Liver (tissue), 9 donors: ENCODE results near the gene CNDP2. TPM values are rescaled to one million over a fixed set of nuclear protein-coding genes. Genes with fewer than 3 reads are reported as not detected.

Experiments
- DNase-seq: peaks from one replicate; pipeline ENCODE4 v3.0.0-alpha.2; 2017; ENCODE audit warnings: low spot score
- H3K27ac ChIP-seq, 2 donors: one replicate each; pipeline ENCODE4 v1.7.0; 2013; ENCODE audit warnings: inconsistent platforms in 2 of 2, low read length in 2 of 2, control low read depth in 1 of 2, low read depth in 1 of 2, mild to moderate bottlenecking in 1 of 2
- H3K27me3 ChIP-seq, 4 donors: one replicate each; pipeline versions ENCODE4 v1.6.1 to v1.7.0; 2013; ENCODE audit warnings: low read length in 3 of 4, inconsistent platforms in 1 of 4, mild to moderate bottlenecking in 1 of 4, moderate library complexity in 1 of 4; ENCODE audit not compliant: control insufficient read depth in 4 of 4, insufficient read depth in 4 of 4
- H3K36me3 ChIP-seq, 4 donors: one replicate each; pipeline versions ENCODE4 v1.6.1 to v1.7.0; 2013; ENCODE audit warnings: low read length in 3 of 4, mild to moderate bottlenecking in 3 of 4, low read depth in 1 of 4, moderate library complexity in 1 of 4; ENCODE audit not compliant: control insufficient read depth in 4 of 4, insufficient read depth in 3 of 4
- H3K4me1 ChIP-seq, 4 donors: one replicate each; pipeline versions ENCODE4 v1.6.1 to v1.7.0; 2013; ENCODE audit warnings: low read length in 3 of 4, mild to moderate bottlenecking in 3 of 4, moderate library complexity in 1 of 4; ENCODE audit not compliant: control insufficient read depth in 4 of 4, insufficient read depth in 4 of 4
- H3K4me3 ChIP-seq, 3 donors: one replicate each; pipeline versions ENCODE4 v1.6.1 to v1.7.0; 2013; ENCODE audit warnings: low read length in 3 of 3, control low read depth in 1 of 3, low read depth in 1 of 3, mild to moderate bottlenecking in 1 of 3
- H3K9ac ChIP-seq, 2 donors: one replicate each; pipeline ENCODE4 v1.7.0; 2013; ENCODE audit warnings: low read length in 2 of 2, mild to moderate bottlenecking in 2 of 2, moderate library complexity in 2 of 2, control low read depth in 1 of 2, low read depth in 1 of 2
- H3K9me3 ChIP-seq, 4 donors: one replicate each; pipeline versions ENCODE4 v1.6.1 to v1.7.0; 2013; ENCODE audit warnings: low read length in 3 of 4; ENCODE audit not compliant: control insufficient read depth in 4 of 4
- EGR1 ChIP-seq, 2 donors: IDR thresholded peaks; 2 replicates each; pipeline ENCODE4 v1.6.1; 2016 to 2018; ENCODE audit warnings: antibody characterized with exemption in 2 of 2, low read depth in 2 of 2
- FOXA2 ChIP-seq: IDR thresholded peaks from 2 replicates; pipeline ENCODE4 v1.6.1; 2016; ENCODE audit warnings: antibody characterized with exemption
- GABPA ChIP-seq, 2 donors: IDR thresholded peaks in 1 of 2; conservative IDR thresholded peaks in 1 of 2; 2 replicates each; pipeline ENCODE4 v1.6.1; 2016; ENCODE audit warnings: antibody characterized with exemption in 2 of 2, mild to moderate bottlenecking in 1 of 2, moderate library complexity in 1 of 2
- HNF4A ChIP-seq, 2 donors: conservative IDR thresholded peaks; 2 replicates each; pipeline ENCODE4 v1.6.1; 2016; ENCODE audit warnings: antibody characterized with exemption in 2 of 2, mild to moderate bottlenecking in 2 of 2
- HNF4G ChIP-seq: IDR thresholded peaks from 2 replicates; pipeline ENCODE4 v1.6.1; 2016; ENCODE audit warnings: antibody characterized with exemption
- JUND ChIP-seq, 2 donors: IDR thresholded peaks; 2 replicates each; pipeline ENCODE4 v1.6.1; 2016; ENCODE audit warnings: antibody characterized with exemption in 2 of 2
- RAD21 ChIP-seq, 2 donors: IDR thresholded peaks; 2 replicates each; pipeline ENCODE4 v1.6.1; 2016; ENCODE audit warnings: antibody characterized with exemption in 2 of 2, mild to moderate bottlenecking in 2 of 2
- RXRA ChIP-seq, 2 donors: IDR thresholded peaks; 2 replicates each; pipeline ENCODE4 v1.6.1; 2017 to 2018; ENCODE audit warnings: antibody characterized with exemption in 2 of 2, mild to moderate bottlenecking in 1 of 2
- YY1 ChIP-seq: IDR thresholded peaks from 2 replicates; pipeline ENCODE4 v1.6.1; 2016; ENCODE audit warnings: antibody characterized with exemption, mild to moderate bottlenecking
- WGBS: extraction: QIAGEN DNeasy Blood & Tissue Kit; methylation state at CpG from one replicate; pipeline ENCODE4 v1.1.7; 2013; 5-methylcytosine and 5-hydroxymethylcytosine counted together
- polyA plus RNA-seq, 2 donors: library from polyadenylated mRNA; stranded (reverse) in 1 of 2; unstranded in 1 of 2; fragments of 200-250 nt in 1 of 2; fragments of >200 nt in 1 of 2; fragmentation: Nextera tagmentation in 1 of 2; extraction: Ambion mirVana in 1 of 2; gene quantifications; one replicate each; pipeline versions ENCODE4 v1.2.1 to v1.2.3, GENCODE V29; 2013 to 2015
- total RNA-seq, 2 donors: library from RNA; depleted of rRNA; stranded (reverse); fragments of >200 nt; gene quantifications; one replicate each; pipeline ENCODE4 v1.2.3, GENCODE V29; 2014
- TF ChIP-seq, protein P1 (sequence below): fragments of 150-350 bp; IDR thresholded peaks from 2 replicates; pipeline ENCODE4 v1.5.1; 2017; ENCODE audit warnings: improper control_type of control experiment, low read depth, low read length; ENCODE audit not compliant: missing input control
- TF ChIP-seq, protein P2 (sequence below): IDR thresholded peaks from 2 replicates; pipeline ENCODE4 v1.6.1; 2016; ENCODE audit warnings: antibody characterized with exemption
- TF ChIP-seq, protein P3 (sequence below): IDR thresholded peaks from 2 replicates; pipeline ENCODE4 v1.6.1; 2016; ENCODE audit warnings: antibody characterized with exemption, mild to moderate bottlenecking
- TF ChIP-seq, protein P4 (sequence below): IDR thresholded peaks from 2 replicates; pipeline ENCODE4 v1.6.1; 2016; ENCODE audit warnings: antibody characterized with exemption
- TF ChIP-seq, protein P5 (sequence below): IDR thresholded peaks from 2 replicates; pipeline ENCODE4 v1.6.1; 2016; ENCODE audit warnings: antibody characterized with exemption
- donor health status: healthy.
- donor health status: healthy.
- donor health status: healthy.
- donor health status: healthy.
- donor health status: healthy.

The CNDP2 gene
- total and polyA plus RNA-seq, 4 donors, result 65.5 to 167 (median 141) TPM

DNA sequence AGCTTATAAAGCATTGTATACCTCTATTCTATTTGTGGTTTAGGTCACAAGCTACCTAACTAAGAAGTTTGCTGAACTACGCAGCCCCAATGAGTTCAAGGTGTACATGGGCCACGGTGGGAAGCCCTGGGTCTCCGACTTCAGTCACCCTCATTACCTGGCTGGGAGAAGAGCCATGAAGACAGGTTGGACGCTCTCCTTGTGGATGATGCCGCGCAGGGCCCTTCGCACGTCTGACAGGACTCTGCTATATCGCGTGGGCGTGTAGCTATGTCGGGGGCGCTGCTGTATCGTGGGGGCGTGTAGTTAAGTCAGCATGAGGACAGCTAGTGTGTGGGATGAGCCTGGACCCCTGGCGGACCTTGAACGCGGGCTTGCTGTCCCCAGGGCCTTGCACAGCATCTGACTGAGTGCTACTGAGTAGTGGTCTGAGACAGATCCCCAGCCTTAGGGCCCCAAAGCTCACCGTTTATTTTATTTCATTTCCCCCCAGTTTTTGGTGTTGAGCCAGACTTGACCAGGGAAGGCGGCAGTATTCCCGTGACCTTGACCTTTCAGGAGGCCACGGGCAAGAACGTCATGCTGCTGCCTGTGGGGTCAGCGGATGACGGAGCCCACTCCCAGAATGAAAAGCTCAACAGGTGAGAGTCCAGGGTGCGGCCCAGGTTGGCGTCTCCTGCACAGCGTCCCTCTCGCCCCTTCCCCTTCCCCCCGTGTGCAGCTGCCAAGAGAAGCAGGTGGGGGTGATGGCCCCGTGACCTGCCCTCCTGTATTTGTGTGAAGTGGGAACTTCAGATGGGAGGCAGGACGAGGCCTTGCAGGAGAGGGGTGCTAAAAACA is 22.5 kb downstream of the CNDP2 start:
- no peak overlapping the region for H3K4me3 ChIP-seq
- TF ChIP-seq, protein P1, sequence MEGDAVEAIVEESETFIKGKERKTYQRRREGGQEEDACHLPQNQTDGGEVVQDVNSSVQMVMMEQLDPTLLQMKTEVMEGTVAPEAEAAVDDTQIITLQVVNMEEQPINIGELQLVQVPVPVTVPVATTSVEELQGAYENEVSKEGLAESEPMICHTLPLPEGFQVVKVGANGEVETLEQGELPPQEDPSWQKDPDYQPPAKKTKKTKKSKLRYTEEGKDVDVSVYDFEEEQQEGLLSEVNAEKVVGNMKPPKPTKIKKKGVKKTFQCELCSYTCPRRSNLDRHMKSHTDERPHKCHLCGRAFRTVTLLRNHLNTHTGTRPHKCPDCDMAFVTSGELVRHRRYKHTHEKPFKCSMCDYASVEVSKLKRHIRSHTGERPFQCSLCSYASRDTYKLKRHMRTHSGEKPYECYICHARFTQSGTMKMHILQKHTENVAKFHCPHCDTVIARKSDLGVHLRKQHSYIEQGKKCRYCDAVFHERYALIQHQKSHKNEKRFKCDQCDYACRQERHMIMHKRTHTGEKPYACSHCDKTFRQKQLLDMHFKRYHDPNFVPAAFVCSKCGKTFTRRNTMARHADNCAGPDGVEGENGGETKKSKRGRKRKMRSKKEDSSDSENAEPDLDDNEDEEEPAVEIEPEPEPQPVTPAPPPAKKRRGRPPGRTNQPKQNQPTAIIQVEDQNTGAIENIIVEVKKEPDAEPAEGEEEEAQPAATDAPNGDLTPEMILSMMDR, result no peak
- no peak for TF ChIP-seq RXRA (IDR thresholded peaks at IDR 0.05)
- TF ChIP-seq GABPA (IDR thresholded peaks at IDR 0.05 in 1 of 2, conservative IDR thresholded peaks at IDR 0.05 in 1 of 2), result no peak
- TF ChIP-seq JUND (IDR thresholded peaks at IDR 0.05), result no peak
- TF ChIP-seq, protein P2, sequence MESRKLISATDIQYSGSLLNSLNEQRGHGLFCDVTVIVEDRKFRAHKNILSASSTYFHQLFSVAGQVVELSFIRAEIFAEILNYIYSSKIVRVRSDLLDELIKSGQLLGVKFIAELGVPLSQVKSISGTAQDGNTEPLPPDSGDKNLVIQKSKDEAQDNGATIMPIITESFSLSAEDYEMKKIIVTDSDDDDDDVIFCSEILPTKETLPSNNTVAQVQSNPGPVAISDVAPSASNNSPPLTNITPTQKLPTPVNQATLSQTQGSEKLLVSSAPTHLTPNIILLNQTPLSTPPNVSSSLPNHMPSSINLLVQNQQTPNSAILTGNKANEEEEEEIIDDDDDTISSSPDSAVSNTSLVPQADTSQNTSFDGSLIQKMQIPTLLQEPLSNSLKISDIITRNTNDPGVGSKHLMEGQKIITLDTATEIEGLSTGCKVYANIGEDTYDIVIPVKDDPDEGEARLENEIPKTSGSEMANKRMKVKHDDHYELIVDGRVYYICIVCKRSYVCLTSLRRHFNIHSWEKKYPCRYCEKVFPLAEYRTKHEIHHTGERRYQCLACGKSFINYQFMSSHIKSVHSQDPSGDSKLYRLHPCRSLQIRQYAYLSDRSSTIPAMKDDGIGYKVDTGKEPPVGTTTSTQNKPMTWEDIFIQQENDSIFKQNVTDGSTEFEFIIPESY, result no peak
- TF ChIP-seq YY1, result no peak
- TF ChIP-seq RAD21 (IDR thresholded peaks at IDR 0.05), result no peak
- TF ChIP-seq, protein P3, sequence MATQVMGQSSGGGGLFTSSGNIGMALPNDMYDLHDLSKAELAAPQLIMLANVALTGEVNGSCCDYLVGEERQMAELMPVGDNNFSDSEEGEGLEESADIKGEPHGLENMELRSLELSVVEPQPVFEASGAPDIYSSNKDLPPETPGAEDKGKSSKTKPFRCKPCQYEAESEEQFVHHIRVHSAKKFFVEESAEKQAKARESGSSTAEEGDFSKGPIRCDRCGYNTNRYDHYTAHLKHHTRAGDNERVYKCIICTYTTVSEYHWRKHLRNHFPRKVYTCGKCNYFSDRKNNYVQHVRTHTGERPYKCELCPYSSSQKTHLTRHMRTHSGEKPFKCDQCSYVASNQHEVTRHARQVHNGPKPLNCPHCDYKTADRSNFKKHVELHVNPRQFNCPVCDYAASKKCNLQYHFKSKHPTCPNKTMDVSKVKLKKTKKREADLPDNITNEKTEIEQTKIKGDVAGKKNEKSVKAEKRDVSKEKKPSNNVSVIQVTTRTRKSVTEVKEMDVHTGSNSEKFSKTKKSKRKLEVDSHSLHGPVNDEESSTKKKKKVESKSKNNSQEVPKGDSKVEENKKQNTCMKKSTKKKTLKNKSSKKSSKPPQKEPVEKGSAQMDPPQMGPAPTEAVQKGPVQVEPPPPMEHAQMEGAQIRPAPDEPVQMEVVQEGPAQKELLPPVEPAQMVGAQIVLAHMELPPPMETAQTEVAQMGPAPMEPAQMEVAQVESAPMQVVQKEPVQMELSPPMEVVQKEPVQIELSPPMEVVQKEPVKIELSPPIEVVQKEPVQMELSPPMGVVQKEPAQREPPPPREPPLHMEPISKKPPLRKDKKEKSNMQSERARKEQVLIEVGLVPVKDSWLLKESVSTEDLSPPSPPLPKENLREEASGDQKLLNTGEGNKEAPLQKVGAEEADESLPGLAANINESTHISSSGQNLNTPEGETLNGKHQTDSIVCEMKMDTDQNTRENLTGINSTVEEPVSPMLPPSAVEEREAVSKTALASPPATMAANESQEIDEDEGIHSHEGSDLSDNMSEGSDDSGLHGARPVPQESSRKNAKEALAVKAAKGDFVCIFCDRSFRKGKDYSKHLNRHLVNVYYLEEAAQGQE, result no peak
- peaks cover 8 to 52% (median 38%) of the 10 kb centered on the region in 4 donors for H3K36me3 ChIP-seq
- H3K9me3 ChIP-seq, result no peaks in the 10 kb centered on the region
- no peaks in the 10 kb centered on the region for H3K27me3 ChIP-seq
- 86% methylated on average over 32 of the region's 32 CpGs for WGBS
- no peak overlapping the region for H3K27ac ChIP-seq
- H3K9ac ChIP-seq, result no peak overlapping the region
- DNase-seq, result no peak
- H3K4me1 ChIP-seq, result peaks cover 9 to 37% (median 29%) of the 10 kb centered on the region in 4 donors

DNA sequence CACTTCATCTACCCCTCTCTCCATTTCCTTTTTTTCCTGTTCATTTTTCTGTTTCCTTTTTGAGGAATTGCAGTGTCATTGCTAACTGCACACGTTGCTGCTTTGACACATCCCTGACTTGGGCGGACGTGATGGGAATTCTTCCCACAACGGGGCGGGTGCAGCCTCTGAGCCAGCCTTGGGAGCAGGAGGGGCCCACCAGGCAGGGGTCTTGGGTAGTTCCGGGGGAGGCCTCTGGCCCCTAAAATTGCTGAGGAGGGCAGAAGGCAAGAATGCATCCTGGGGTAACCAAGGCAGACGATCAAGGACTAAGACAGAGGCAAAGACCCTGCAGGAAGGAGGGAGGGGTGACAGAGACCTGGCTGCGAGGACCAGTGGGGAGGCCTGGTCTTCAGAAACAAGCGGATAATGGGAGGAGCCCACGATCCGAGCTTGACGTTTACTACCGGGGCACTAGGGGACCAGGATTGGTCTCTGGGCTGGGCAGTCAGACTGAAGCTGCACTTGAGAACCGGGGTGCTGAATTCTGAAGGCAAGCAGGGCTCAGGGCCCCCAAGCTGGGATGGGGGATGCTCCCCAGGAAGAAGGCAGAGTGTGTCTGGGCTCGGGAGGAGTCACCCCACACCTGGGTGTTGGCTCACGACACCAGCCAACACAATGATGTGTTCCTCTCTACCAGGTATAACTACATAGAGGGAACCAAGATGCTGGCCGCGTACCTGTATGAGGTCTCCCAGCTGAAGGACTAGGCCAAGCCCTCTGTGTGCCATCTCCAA is 23.3 kb downstream of the CNDP2 start:
- no peak overlapping the region for H3K4me3 ChIP-seq
- peaks cover 8 to 52% (median 38%) of the 10 kb centered on the region in 4 donors for H3K36me3 ChIP-seq
- no peak overlapping the region for H3K27ac ChIP-seq
- no peaks in the 10 kb centered on the region for H3K9me3 ChIP-seq
- H3K27me3 ChIP-seq, result no peaks in the 10 kb centered on the region
- WGBS, result 95% methylated on average over 18 of the region's 18 CpGs
- H3K9ac ChIP-seq, result no peak overlapping the region
- DNase-seq, result no peak
- peaks cover 9 to 30% (median 25%) of the 10 kb centered on the region in 4 donors for H3K4me1 ChIP-seq
- TF ChIP-seq, protein P2, result no peak
- no peak for TF ChIP-seq RAD21 (IDR thresholded peaks at IDR 0.05)
- TF ChIP-seq RXRA (IDR thresholded peaks at IDR 0.05), result no peak
- TF ChIP-seq GABPA (IDR thresholded peaks at IDR 0.05 in 1 of 2, conservative IDR thresholded peaks at IDR 0.05 in 1 of 2), result no peak
- TF ChIP-seq FOXA2, result no peak
- no peak for TF ChIP-seq HNF4G
- no peak for TF ChIP-seq EGR1 (IDR thresholded peaks at IDR 0.05; ENCODE audit: low read depth in 2 of 2)
- TF ChIP-seq, protein P3, result no peak
- TF ChIP-seq YY1, result no peak
- TF ChIP-seq HNF4A (conservative IDR thresholded peaks at IDR 0.05), result no peak
- TF ChIP-seq, protein P4, sequence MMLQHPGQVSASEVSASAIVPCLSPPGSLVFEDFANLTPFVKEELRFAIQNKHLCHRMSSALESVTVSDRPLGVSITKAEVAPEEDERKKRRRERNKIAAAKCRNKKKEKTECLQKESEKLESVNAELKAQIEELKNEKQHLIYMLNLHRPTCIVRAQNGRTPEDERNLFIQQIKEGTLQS, result no peak
- TF ChIP-seq, protein P5, sequence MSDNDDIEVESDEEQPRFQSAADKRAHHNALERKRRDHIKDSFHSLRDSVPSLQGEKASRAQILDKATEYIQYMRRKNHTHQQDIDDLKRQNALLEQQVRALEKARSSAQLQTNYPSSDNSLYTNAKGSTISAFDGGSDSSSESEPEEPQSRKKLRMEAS, result no peak
